Right ventricle myocardium superior (tissue), 1 donor: ENCODE results near the gene MMP28. TPM values are rescaled to one million over a fixed set of nuclear protein-coding genes. Genes with fewer than 3 reads are reported as not detected.

Experiments used
- ATAC-seq: fragments of 200-7000 bp; cut with Tn5 transposase; one replicate; pipeline ENCODE4 v1.9.1; 2020; ENCODE audit warnings: mild to moderate bottlenecking; ENCODE audit not compliant: poor library complexity
- DNase-seq: peaks from one replicate; pipeline ENCODE4 v3.0.0-alpha.2; 2020
- intact Hi-C: fragments of 100-400 bp; cut with DNase I; formaldehyde crosslinking; loops from one replicate; pipeline ENCODE4 v1.11.2; 2022
- total RNA-seq: library from RNA; stranded (reverse); fragmentation: NEBNext Ultra II Directional; extraction: Animal tissue kit (Norgen Biotek cat#: 25700); gene quantifications from one replicate; pipeline ENCODE4 v1.2.1, GENCODE V29; 2021
- donor health status: DM: no; HTN: yes; CAD: no; lungs with severe emphysema.

Gene MMP28
- total RNA-seq, 1 donor from 2014 or later, result 1.2 TPM

DNA sequence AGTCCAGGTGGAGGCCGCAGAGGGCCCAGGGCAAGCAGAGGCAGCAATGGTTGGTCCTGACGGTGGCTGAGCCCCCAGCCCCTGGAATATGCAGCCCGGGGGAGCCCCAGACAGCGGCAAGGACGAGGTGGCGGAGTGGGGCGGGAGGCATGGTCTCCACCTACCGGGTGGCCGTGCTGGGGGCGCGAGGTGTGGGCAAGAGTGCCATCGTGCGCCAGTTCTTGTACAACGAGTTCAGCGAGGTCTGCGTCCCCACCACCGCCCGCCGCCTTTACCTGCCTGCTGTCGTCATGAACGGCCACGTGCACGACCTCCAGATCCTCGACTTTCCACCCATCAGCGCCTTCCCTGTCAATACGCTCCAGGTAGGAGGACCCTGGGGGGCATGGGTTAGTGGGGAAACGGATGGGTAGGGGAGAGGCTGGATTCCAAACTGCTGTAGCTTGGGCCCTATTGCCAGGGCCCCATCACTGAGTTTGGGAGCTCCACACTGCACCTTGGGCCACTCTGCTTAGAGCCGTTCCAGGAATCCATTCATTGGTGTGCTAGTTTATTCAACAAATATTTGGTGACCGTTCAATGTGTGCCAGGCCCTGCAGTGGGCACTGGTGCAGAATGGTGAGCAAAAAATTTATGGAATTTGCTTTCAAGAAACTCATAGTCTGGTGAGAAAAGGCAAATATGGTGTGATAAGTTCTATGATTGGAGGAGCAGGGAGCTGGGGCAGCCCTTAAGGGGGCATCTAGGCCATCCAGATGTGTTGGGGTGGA lies 60.2 kb downstream of the MMP28 start:
- DNase-seq (no peak), ATAC-seq (no peak)
- intact Hi-C loops, result no loop called here

DNA sequence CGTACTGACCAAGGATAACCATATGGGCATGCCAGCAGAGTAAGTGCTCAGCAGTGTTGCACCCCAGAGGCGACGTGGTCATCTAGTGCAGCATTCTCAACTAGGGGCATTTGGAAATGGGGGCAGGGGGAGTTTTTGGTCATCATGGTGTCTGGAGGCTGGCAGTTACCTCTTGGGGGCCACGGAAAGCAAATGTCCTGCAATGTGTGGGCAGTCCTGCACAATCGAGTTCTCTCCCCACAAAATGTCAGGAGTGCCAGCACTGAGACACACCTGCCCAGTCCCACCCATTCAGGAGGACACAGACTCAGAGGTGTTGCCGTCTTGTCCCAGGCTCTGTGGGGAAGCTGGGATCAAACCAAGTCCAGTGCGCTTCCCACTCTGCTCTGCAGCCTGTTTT lies 61.0 kb downstream of the MMP28 start:
- ATAC-seq, result no peak

DNA sequence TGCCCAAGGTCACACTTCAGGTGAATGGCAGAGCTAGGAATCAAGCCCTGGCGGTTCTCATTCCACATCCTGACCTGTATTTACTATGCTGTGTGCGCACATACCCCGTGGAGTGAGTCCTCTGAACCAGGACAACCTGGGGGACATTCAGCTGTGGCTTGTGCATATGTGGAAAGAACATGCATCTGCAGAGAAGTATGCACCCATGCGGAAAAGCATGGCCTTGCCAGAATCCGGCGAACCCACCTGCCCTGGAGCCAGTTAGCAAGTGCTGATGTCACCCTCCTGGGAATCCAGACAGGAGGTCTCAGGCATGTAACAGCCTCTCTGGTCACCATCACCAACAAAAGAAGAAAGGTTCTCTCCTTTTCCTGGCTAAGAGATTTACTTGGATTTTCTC lies 62.1 kb downstream of the MMP28 start:
- DNase-seq, result no peak
- intact Hi-C loops, result no loop called here
- no peak for ATAC-seq

More for the DNA sequence above, 61.0 kb downstream of the MMP28 start:
- intact Hi-C loops, result no loop called here
- no peak for DNase-seq

DNA sequence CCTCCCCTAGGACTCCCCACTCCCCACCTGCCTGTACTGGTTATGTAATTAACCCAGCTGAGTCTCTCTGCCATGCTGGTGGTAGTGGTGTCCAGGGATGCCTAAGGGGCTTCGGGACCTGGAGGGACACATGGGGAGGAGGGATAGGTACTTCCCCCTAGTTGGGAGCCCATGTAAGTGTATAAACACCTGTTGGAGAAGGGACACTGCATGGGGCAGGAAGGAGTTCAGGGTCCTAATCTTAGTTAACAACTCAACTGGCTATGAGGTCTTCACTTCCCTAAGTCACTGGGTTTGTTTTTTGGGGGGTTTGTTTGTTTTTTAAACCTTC lies 62.7 kb downstream of the MMP28 start:
- intact Hi-C loops, result no loop called here

DNA sequence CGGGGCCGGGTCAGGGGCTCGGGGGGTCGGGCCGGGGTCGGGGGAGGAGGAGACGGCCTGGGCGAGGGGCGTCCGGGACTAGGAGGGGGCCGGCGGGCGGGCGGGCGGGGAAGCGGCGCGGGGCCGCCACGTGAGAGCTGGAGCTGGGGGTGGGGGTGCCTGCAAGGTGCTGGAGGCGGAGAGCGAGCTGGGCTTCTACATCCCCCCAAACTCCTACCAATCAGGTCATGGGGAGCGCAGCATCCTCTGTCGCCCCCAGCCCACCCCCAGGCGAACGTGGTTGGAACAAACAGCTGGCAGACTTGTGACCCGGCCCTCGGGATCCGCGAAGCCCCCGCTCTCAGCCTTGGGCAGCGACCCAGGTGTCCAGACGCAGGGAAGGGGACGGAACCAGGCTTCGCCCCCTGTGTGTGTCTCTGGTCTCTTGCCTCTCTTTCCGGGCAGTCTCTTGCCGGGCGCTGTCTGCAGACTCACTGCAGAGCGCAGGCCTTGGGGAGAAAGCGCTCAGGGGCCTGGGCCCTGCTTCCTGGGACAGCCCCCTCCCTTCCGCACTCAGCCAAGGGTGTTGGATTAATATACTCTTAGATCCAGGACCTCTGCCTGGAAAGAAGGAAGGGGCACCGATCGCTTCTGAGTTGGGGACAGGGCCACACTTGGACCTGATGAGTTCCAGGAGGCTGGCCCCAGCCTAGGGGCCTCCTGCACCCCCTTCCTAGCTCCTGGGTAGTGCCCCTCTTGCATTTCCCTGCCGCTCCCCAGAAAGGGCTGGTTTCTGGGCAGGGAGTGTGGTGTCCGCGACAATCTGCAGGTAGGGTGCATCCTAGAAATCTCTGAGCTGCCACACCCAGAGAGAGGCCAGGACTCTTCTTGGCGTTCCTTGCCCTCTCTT lies 63.3 kb downstream of the MMP28 start:
- no peak for DNase-seq
- ATAC-seq, result peak; percentile 32
- intact Hi-C loops, result no loop called here

More for the DNA sequence above, 62.7 kb downstream of the MMP28 start:
- no peak for ATAC-seq
- DNase-seq, result no peak

DNA sequence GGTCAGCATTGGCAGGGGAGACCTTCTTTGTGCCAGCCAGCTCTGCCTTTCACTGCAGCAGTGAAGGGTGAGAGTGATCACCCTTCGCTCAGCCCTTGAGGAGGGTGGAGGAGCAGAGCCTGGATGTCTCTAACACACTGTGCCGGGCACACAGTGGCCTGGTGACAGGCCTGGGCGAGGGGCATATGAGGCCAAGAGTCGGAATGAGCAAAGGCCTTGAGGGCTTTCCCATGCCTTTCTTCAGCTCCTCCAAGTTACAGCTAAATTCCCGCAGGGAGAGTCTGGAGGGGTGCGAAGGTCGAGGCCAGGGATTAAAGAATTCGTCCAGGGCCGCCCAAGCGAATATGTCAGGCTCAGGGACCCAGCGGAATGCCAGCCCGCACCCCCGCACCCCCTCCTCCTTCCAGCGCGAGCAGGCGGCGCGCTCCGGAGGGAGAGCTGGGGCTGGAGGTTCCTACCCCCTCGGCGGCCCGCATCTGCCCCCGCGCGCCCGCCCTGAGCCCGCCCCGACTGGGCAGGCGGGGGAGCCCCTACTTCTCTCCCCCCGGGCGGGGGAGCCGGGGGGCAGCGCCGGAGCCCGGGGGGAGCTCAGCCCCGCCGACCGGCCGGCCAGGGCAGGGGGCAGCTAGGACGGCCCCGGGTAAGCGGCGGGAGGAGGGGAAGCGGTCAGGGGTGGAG lies 64.1 kb downstream of the MMP28 start, which contains the start of gene RASL10B:
TSS of gene RASL10B (plus strand) at position 401 of the 678 bp plus-strand sequence. CDS start 3,546 bp downstream, outside the sequence.
- intact Hi-C loops, result no loop called here

DNA sequence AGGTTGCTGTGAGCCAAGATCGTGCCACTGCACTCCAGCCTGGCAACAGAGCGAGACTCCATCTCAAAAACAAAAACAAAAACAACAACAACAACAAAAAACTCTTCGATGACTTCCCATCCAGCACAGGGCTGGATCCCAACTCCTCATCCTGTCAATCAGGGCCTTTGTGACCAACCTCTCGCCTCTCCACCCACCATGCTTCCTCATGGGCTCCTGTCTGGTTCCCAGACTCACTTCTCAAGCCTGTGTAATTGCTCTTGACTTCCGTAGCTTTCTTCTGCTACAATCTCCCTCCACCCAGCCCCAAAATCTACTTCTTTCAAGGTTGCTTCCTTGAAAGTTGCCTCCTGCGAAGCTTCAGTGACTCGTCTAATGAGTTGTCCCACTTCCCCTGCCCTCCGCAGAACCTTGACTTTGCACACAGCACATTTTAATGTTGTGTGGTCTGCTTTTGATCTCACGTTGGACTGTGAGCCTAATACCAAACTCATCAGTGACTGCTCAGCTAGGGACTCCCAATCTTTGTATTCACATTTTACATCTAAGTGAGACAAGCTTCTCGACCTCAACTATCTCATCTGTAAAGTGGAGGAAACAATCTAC lies 64.9 kb downstream of the MMP28 start:
- intact Hi-C loops, result no loop called here
- no peak for DNase-seq
- no peak for ATAC-seq

More for the DNA sequence above, 64.1 kb downstream of the MMP28 start, which contains the start of gene RASL10B:
- ATAC-seq (peak; percentile 89), DNase-seq (peak; percentile 73)

DNA sequence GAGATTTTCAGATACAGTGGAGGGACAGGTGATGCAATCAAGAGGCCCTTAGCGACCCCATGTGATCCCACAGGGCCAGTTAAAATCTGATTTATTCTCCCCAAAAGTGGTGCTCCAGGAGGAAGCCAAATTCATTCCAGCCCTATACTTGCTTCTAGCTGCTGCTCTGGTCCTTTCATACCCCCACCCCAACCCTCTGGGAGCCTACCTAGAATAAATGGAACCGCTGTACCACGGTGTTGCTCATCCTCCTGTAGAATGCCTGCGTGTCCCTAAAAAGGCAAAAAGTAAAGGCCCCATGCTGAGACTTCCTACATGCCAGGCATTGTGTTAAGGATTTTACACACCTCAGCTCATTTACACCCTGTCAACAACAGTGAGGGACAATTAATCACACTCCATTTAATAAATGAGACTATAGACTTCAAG lies 66.0 kb downstream of the MMP28 start:
- intact Hi-C loops, result no loop called here
- DNase-seq (no peak), ATAC-seq (no peak)

DNA sequence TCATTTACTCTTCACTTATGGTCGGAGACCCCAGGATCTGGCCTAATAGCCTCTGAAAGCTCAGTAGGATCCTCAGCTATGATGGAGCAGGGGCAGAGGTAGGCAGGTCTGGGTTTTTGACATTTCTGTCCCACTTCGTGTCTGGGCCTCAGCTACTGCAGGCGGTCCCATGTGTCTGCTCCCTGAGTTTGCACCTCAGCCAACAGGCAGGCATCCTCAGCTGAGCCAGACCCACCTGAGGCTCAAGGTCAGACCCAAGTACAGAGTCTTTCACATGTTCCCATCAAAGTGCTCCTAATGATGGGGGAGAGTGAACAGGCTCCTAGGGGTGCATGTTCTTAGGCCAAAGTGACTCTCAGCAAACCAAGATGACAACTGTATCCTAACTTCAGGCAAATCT lies 66.9 kb downstream of the MMP28 start:
- intact Hi-C loops, result no loop called here
- no peak for ATAC-seq
- DNase-seq, result no peak

DNA sequence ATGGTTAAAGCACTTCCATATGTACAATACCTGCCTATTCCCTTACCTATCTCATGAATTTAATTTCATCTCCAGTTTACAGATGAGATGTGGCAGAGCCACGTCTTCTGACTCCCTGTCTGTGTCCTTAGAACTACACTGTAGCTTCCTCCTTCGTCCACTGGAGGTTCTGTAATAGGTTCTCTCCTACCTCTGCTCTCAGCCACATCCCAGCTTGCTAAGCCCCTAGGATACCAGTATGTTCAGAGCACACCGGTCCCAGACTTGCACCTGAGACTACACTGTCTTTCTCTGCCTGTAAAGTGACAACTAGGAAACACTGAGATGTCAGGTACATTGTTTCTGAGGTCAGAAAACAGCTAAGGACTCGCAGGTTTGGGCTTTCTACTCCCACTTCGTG lies 67.8 kb downstream of the MMP28 start:
- DNase-seq (no peak), ATAC-seq (no peak)
- intact Hi-C loops, result no loop called here

DNA sequence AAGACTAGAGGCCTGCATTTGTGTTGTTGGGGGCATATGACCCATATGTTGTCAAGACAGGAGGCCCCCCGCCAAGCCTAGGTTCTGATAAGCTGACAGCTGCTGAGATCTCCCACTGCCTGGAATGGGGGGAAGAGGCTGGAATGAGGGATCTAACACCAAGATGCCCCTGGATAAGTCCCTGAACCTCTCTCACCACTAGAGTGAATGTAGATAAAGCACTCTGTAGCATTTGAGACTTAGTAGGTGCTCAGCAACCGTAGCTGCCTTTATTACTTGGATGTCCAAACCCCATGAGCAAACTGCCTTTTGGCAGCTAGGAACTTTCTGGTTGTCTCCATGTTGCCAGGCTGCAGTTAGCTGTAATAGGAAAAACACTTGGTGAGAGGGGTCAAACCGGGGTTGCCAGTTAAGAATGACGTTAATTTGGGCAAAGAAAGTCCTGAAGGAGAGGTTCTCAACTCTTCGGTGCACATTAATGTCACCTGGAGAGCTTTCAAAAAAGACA lies 68.4 kb downstream of the MMP28 start:
- no peak for DNase-seq
- no peak for ATAC-seq
- intact Hi-C loops, result no loop called here

DNA sequence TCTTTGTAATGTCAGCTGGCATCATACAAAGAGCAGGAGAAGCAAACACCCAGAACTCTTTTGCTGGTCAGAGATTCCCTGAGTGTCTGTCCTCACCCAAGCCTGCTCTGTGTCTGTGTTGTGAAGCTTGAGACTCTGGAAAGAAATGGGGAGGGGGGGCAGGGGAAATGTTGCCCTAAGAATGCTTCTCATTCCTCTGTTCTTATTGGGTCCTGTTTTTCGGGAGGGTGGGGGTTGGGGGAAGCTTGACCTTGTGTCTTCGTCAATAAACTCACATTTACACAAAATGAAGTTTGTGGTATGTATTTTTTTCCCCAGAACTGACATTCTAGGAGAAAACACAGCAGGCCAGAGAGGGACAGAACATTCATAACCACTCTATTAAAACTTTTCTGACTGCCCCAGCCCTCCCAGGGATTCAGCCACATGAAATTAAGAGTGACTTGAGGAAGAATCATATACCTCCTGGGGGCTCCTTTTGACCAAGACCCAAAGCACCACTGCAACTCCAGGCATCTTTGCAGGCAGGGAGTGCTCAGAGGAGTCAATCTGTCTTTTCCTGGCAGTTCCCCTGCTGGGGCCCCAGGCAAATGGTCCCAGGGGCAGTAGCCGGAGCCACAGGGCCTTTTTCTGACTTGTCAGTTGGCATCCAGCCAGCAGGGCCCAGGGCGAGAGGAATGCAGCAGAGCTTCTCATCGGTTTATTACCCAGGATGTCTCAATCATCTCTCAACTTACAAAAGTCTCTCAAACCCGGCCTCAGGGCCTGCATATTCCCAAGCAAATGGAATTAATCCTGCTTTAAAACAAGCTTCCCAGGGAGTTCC lies 69.1 kb downstream of the MMP28 start:
- DNase-seq (peak; percentile 78), ATAC-seq (peak; percentile 55)

DNA sequence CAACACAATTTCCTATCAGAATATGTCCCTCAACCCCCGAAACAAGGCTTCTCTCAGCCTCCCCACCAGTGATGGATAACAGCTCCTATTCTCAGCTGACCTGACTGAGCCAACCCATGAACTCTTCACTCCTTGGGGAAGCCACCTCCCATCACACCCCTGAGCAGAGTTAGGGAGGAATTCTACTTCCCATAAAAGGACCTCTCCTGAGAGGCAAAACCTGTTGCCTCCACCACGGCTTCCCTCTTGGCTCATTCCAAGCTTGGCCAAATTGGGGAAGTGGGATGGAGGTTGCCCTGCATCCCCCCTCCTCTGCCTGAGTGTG lies 69.7 kb downstream of the MMP28 start:
- DNase-seq (no peak), ATAC-seq (no peak)
- intact Hi-C loops, result no loop called here

More for the DNA sequence above, 69.1 kb downstream of the MMP28 start:
- intact Hi-C loops, result no loop called here

DNA sequence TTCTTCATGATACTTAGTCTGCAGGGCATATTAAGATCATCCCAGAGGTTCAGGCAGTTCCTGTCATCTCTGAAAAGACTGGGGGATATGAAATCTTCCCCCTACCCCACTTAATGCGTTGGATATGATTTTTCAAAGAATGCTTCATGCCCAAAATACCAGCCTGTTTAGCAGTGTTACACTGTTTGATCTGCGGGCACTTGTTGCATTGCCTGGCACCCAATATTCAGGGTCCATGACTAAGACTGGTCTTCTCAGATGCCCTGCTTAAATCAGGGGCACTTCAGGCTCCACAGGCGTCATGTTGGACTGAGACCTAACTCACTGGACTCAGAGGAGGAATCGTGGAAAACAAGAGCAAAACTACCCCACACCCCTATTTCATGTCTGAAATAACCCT lies 70.4 kb downstream of the MMP28 start:
- intact Hi-C loops, result no loop called here
- ATAC-seq (no peak), DNase-seq (no peak)

DNA sequence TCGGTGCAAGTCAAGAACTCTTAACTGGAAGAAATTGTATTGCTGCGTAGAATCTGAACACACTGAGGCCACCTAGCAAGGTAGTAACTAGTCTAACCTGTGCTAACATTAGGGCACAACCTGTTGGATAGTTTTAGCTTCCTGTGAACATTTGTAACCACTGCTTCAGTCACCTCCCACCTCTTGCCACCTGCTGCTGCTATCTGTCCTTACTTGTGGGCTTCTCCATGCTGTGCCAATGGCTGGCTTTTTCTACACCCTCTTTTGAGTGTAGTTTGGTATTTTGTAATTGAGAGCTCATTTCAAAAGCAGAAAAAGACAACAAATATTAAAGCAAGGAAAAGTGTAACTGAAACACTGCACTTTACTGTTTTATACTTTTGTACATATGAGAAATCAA lies 71.7 kb downstream of the MMP28 start:
- ATAC-seq, result no peak
- intact Hi-C loops, result no loop called here
- no peak for DNase-seq

DNA sequence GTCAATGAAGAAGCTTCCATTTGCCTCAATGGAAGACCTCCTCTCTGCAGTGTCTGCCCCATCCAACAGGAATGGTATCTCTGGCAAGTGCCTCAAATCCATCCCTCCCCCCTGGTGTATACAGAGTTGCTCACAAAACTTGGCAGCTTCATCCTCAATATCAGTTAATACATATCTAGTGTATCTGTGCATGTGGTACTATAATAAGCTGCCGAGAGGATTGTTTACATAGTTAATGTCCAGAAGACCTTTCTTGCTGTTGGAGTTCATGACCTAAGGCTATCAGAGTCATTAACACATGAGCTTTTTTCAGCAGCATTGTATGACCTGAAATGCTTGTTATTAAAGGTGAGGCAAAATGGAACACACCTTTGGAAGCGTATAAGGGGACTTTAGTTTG lies 78.0 kb downstream of the MMP28 start:
- DNase-seq (no peak), ATAC-seq (peak; percentile 41)
- intact Hi-C loops, result no loop called here

DNA sequence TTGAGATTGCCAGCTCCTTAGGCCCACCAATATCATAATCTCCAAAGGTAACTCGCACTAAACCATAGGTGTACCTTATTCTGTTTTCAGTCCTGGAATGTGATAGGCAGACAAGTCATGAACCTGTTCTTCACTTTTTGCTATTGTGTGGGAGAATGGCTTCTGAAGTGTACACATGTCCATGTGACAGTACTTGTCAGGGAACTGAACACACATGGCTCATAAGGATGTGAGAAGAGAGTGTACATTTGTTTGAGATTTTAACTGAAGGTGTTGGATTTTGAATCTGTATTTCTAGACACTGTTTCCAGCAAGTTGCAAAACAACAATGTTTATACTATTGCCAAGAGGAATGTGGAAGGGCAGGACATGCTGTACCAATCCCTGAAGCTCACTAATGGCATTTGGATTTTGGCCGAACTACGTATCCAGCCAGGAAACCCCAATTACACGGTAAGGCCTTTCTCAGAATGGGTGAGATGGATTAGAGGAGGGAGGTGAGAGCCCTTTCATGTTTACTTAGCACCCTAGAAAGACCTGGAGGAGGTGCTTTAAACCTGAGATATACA lies 78.5 kb downstream of the MMP28 start:
- intact Hi-C loops, result no loop called here
- ATAC-seq, result peak; percentile 73
- DNase-seq, result no peak

DNA sequence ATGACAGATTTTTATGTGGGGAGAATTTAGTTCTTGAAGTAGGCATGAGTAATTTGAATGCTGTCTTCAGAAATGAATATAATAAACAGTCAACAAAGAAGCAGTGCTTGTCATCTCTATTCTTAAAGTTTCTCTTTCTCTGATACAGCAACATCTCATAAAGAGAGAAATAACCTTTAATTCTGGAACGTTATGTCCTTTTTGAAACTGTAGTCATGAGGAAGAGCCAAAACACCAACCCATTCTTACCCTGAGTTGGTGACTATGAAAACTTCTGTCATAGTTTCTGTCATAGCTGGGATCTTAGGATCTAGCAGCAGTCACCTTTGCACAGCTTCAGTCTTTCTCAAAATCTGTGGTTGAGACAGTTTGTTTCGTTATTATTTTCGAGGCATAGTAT lies 79.3 kb downstream of the MMP28 start:
- intact Hi-C loops, result no loop called here
- ATAC-seq, result no peak

More for the DNA sequence above, 79.3 kb downstream of the MMP28 start:
- no peak for DNase-seq
